ENCODE data around the gene NAALADL2.

DNA sequence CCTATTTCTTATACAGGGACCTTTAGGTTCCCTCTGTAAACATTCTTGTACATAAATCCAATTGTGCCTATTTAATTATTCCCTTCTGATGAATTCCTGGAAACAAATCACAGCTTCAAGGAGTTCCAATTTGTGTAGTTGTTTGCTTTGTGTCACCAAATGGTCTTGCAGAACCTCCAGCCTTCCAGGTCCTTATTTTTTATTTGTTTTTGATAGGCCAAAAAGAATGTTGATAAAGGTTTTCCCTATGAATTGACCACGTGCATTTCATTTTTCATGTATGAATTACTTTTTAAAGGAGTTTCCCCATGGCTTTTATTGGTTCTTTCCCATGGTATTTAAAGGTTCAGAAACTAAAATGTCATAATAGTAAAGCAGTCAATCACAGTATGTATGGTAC, 243.0 kb downstream of the NAALADL2 start:
- TF ChIP-seq, protein P1, sequence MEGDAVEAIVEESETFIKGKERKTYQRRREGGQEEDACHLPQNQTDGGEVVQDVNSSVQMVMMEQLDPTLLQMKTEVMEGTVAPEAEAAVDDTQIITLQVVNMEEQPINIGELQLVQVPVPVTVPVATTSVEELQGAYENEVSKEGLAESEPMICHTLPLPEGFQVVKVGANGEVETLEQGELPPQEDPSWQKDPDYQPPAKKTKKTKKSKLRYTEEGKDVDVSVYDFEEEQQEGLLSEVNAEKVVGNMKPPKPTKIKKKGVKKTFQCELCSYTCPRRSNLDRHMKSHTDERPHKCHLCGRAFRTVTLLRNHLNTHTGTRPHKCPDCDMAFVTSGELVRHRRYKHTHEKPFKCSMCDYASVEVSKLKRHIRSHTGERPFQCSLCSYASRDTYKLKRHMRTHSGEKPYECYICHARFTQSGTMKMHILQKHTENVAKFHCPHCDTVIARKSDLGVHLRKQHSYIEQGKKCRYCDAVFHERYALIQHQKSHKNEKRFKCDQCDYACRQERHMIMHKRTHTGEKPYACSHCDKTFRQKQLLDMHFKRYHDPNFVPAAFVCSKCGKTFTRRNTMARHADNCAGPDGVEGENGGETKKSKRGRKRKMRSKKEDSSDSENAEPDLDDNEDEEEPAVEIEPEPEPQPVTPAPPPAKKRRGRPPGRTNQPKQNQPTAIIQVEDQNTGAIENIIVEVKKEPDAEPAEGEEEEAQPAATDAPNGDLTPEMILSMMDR (conservative IDR thresholded peaks at IDR 0.05), result no peak
- TF ChIP-seq ZFX (IDR thresholded peaks at IDR 0.05), result no peak
